WTC11 (cell line): ENCODE results near the gene ZNF598. TPM values are rescaled to one million over a fixed set of nuclear protein-coding genes. Genes with fewer than 3 reads are reported as not detected.

Experiments
- ATAC-seq: fragments of 200-7000 bp; cut with Tn5 transposase; 2 replicates; pipeline ENCODE4 v1.10.0; 2021; ENCODE audit warnings: mild to moderate bottlenecking, moderate library complexity
- CTCF ChIA-PET: fragments of 300-600 bp; sonication (Branson Sonifier 250); formaldehyde crosslinking; loops from one replicate; lab custom pipeline; 2021; ENCODE audit warnings: antibody characterized with exemption; lab: Charles Lee
- POLR2A ChIA-PET: fragments of 350-600 bp; sonication (Branson Sonifier 250); formaldehyde crosslinking; loops from one replicate; lab custom pipeline; 2021; ENCODE audit warnings: antibody characterized with exemption; lab: Charles Lee
- DNase-seq: peaks from one replicate; pipeline ENCODE4 v3.0.0; 2021; ENCODE audit warnings: low spot score
- H3K27ac Mint-ChIP-seq: 2 replicates; pipeline ENCODE4 v1.8.0; 2021; ENCODE audit warnings: mixed read lengths
- H3K27me3 Mint-ChIP-seq: 2 replicates; pipeline ENCODE4 v1.8.0; 2021; ENCODE audit warnings: low read depth, mild to moderate bottlenecking, moderate library complexity, mixed read lengths
- H3K36me3 Mint-ChIP-seq: 2 replicates; pipeline ENCODE4 v1.8.0; 2021; ENCODE audit warnings: mixed read lengths
- H3K4me1 Mint-ChIP-seq: 2 replicates; pipeline ENCODE4 v1.8.0; 2022; ENCODE audit warnings: mixed read lengths
- H3K4me3 Mint-ChIP-seq: 2 replicates; pipeline ENCODE4 v1.8.0; 2021; ENCODE audit warnings: mild to moderate bottlenecking, moderate library complexity, mixed read lengths
- H3K9me3 Mint-ChIP-seq: 2 replicates; pipeline ENCODE4 v1.8.0; 2021; ENCODE audit warnings: mixed read lengths
- AR ChIP-seq: fragments of 250-450 bp; sonication (Bioruptor Pico); IDR thresholded peaks from 2 replicates; pipeline ENCODE4 v1.9.0; 2021; ENCODE audit warnings: mild to moderate bottlenecking
- ARID4B ChIP-seq: sonication (generic); formaldehyde crosslinking; IDR thresholded peaks from 2 replicates; pipeline ENCODE4 v1.8.0; 2023; ENCODE audit warnings: missing genetic modification reagents, mild to moderate bottlenecking, borderline replicate concordance
- CTCF ChIP-seq: fragments of 200-600 bp; IDR thresholded peaks from 2 replicates; pipeline ENCODE4 v1.8.0; 2022; ENCODE audit warnings: antibody characterized with exemption
- ELF4 ChIP-seq: sonication (generic); formaldehyde crosslinking; IDR thresholded peaks from 2 replicates; pipeline ENCODE4 v1.8.1; 2022; ENCODE audit warnings: low read depth, mild to moderate bottlenecking, moderate library complexity, missing genetic modification reagents
- ETV6 ChIP-seq: sonication (generic); formaldehyde crosslinking; IDR thresholded peaks from 2 replicates; pipeline ENCODE4 v1.8.1; 2022; ENCODE audit warnings: mild to moderate bottlenecking, missing genetic modification reagents
- GABPB1 ChIP-seq: sonication (generic); formaldehyde crosslinking; IDR thresholded peaks from 2 replicates; pipeline ENCODE4 v1.8.1; 2023; ENCODE audit warnings: mild to moderate bottlenecking, missing genetic modification reagents
- JAZF1 ChIP-seq: fragments of 250-450 bp; sonication (Bioruptor Pico); IDR thresholded peaks from 2 replicates; pipeline ENCODE4 v1.9.0; 2021; ENCODE audit warnings: moderate library complexity, mild to moderate bottlenecking, inconsistent platforms
- KAT7 ChIP-seq: sonication (generic); formaldehyde crosslinking; IDR thresholded peaks from 2 replicates; pipeline ENCODE4 v1.8.1; 2023; ENCODE audit warnings: missing genetic modification reagents, mild to moderate bottlenecking, borderline replicate concordance
- NFE2L1 ChIP-seq: sonication (generic); formaldehyde crosslinking; IDR thresholded peaks from 2 replicates; pipeline ENCODE4 v1.8.1; 2023; ENCODE audit warnings: missing genetic modification reagents
- OVOL2 ChIP-seq: fragments of 250-450 bp; sonication (Bioruptor Pico); IDR thresholded peaks from 2 replicates; pipeline ENCODE4 v1.9.0; 2021; ENCODE audit warnings: mild to moderate bottlenecking, borderline replicate concordance
- PRRX2 ChIP-seq: fragments of 250-450 bp; sonication (Bioruptor Pico); IDR thresholded peaks from 2 replicates; pipeline ENCODE4 v1.8.0; 2021; ENCODE audit warnings: mild to moderate bottlenecking
- RORB ChIP-seq: fragments of 250-450 bp; sonication (Bioruptor Pico); IDR thresholded peaks from 2 replicates; pipeline ENCODE4 v1.9.0; 2021; ENCODE audit warnings: mild to moderate bottlenecking
- STAT6 ChIP-seq: sonication (generic); formaldehyde crosslinking; conservative IDR thresholded peaks from 2 replicates; pipeline ENCODE4 v1.8.1; 2023; ENCODE audit warnings: mild to moderate bottlenecking, low read depth, missing genetic modification reagents, moderate library complexity
- USF1 ChIP-seq: sonication (generic); formaldehyde crosslinking; IDR thresholded peaks from 2 replicates; pipeline ENCODE4 v1.8.0; 2022; ENCODE audit warnings: mild to moderate bottlenecking, missing genetic modification reagents
- ZMAT4 ChIP-seq: fragments of 250-450 bp; sonication (Bioruptor Pico); IDR thresholded peaks from 2 replicates; pipeline ENCODE4 v1.9.0; 2021; ENCODE audit warnings: mild to moderate bottlenecking
- ZNF416 ChIP-seq: fragments of 250-450 bp; sonication (Bioruptor Pico); IDR thresholded peaks from 2 replicates; pipeline ENCODE4 v1.9.0; 2021; ENCODE audit warnings: mild to moderate bottlenecking, inconsistent platforms
- ZNF423 ChIP-seq: fragments of 250-450 bp; sonication (Bioruptor Pico); IDR thresholded peaks from 2 replicates; pipeline ENCODE4 v2.1.2; 2022; ENCODE audit warnings: mild to moderate bottlenecking, moderate library complexity
- ZSCAN18 ChIP-seq: fragments of 250-450 bp; sonication (Bioruptor Pico); IDR thresholded peaks from 2 replicates; pipeline ENCODE4 v2.1.2; 2022; ENCODE audit warnings: mild to moderate bottlenecking, moderate library complexity
- total RNA-seq: library from RNA; stranded (reverse); gene quantifications from 3 replicates; pipeline ENCODE4 v1.2.3, GENCODE V29; 2021

The ZNF598 gene
- total RNA-seq, 1 experiment from 2014 or later: 66.4 TPM

- no peak overlapping the region for H3K4me3 Mint-ChIP-seq
- no peak for DNase-seq
- ChIA-PET CTCF (interaction anchor here (0.5 to 0.7 kb wide), 2 partner anchors 18 to 140 kb away, joined by 3 read pairs; no protein-coding TSS in a partner anchor), POLR2A (no interaction called here)
- H3K36me3 Mint-ChIP-seq: peaks cover 24% of the 10 kb centered on the region
- TF ChIP-seq AR (CRISPR knock-in tag) (no peak), STAT6 (CRISPR knock-in tag) (no peak), JAZF1 (CRISPR knock-in tag) (no peak), GABPB1 (CRISPR knock-in tag) (no peak), ZNF416 (CRISPR knock-in tag) (no peak), ZNF423 (no peak), CTCF (no peak), ZMAT4 (CRISPR knock-in tag) (no peak), NFE2L1 (CRISPR knock-in tag) (no peak), USF1 (CRISPR knock-in tag) (no peak), KAT7 (no peak), ZSCAN18 (CRISPR knock-in tag) (no peak), ELF4 (no peak), ETV6 (CRISPR knock-in tag) (no peak), OVOL2 (CRISPR knock-in tag) (no peak), PRRX2 (CRISPR knock-in tag) (no peak), ARID4B (CRISPR knock-in tag) (no peak), RORB (CRISPR knock-in tag) (no peak)
- no peaks in the 10 kb centered on the region for H3K9me3 Mint-ChIP-seq
- no peak overlapping the region; the same call in 1 of the 2 replicates for H3K27ac Mint-ChIP-seq
- H3K4me1 Mint-ChIP-seq: 0 out of 2 replicates have a peak, but pooled peaks cover 1% of the 10 kb centered on the region
- no peak for ATAC-seq
- no peaks in the 10 kb centered on the region; the same call in 1 of the 2 replicates for H3K27me3 Mint-ChIP-seq
Observed at GRCh38 chr16:1998360-1998835, 11.2 kb downstream of the ZNF598 start.
